ENCODE data around the gene ITGA11. TPM values are rescaled to one million over a fixed set of nuclear protein-coding genes. Genes with fewer than 3 reads are reported as not detected.

The ITGA11 gene
- total and polyA plus RNA-seq, 9 donors, result 1.2 to 34.5 (median 4.4) TPM

DNA sequence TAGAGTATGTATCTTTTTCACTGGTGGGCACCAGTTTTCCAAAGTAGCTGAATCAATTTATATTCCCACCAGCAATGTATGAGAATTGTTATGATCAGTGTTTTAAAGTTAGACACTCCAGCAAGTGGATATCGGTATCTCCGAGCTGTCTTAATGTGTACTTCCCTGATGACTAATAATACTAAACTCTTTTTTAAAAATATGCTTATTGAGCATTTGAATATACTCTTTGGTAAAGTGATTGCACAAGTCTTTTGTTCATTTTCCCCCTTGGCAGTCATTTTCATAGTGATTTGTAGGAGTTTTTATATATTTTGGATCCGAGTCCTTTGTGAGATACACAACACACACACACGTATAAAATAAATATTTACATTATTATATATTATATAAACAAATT, 166.9 kb downstream of the ITGA11 start:
- Histone ChIP-seq H3K4me1 (ENCODE audit: insufficient read depth) (no peaks in the 10 kb centered on the region), H3K4me3 (no peak overlapping the region), H3K36me3 (no peaks in the 10 kb centered on the region), H3K27ac (no peak overlapping the region), H3K9me3 (no peaks in the 10 kb centered on the region), H3K27me3 (peaks cover 3% of the 10 kb centered on the region)
- DNase-seq, result no peak
- TF ChIP-seq CTCF (IDR thresholded peaks at IDR 0.05), result no peak
- no peak for TF ChIP-seq EP300 (IDR thresholded peaks at IDR 0.05)
- TF ChIP-seq POLR2A (IDR thresholded peaks at IDR 0.05), result no peak
- WGBS, 3 donors, result 78 to 86% (median 86%) methylated on average over 4 of the region's 4 CpGs
- intact Hi-C loops (cut with DNase I), result no loop called here

DNA sequence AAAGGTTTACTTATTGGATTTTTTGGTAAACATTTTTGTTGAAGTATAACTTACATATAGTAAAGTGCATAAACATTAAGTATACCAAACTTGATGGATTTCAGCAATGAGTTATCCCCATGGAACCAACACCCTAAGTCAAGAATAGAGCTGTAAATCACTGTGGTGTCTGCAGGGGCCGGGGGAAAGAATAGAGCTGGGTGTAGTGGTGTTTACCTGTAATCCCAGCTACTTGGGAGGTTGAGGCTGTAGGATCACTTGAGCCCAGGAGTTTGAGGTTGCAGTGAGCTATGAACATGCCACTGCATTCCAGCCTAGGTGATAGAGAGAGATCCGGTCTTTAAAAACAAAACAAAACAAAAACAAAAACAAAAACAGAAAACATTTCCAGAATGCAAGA, 167.7 kb downstream of the ITGA11 start:
- no peak overlapping the region for H3K4me3 ChIP-seq
- no peaks in the 10 kb centered on the region for H3K36me3 ChIP-seq
- H3K4me1 ChIP-seq (ENCODE audit: insufficient read depth), result no peaks in the 10 kb centered on the region
- TF ChIP-seq POLR2A (IDR thresholded peaks at IDR 0.05) (no peak), CTCF (IDR thresholded peaks at IDR 0.05) (no peak), EP300 (IDR thresholded peaks at IDR 0.05) (no peak)
- 41 to 53% (median 43%) methylated on average over 2 of the region's 2 CpGs for WGBS, 3 donors
- H3K9me3 ChIP-seq, result no peaks in the 10 kb centered on the region
- intact Hi-C loops (cut with DNase I), result no loop called here
- DNase-seq, result no peak
- H3K27me3 ChIP-seq, result peaks cover 3% of the 10 kb centered on the region
- H3K27ac ChIP-seq, result no peak overlapping the region

- Histone ChIP-seq H3K9me3 (no peaks in the 10 kb centered on the region), H3K27ac (no peak overlapping the region), H3K4me1 (ENCODE audit: insufficient read depth) (no peaks in the 10 kb centered on the region), H3K36me3 (no peaks in the 10 kb centered on the region), H3K4me3 (no peak overlapping the region), H3K27me3 (peaks cover 3% of the 10 kb centered on the region)
- intact Hi-C loops (cut with DNase I), result no loop called here
- TF ChIP-seq POLR2A (IDR thresholded peaks at IDR 0.05), result no peak
- no peak for DNase-seq
- WGBS, 3 donors, result 41 to 46% (median 42%) methylated on average over 5 of the region's 5 CpGs
Observed at GRCh38 chr15:68262514-68263356, 169.2 kb downstream of the ITGA11 start.

- intact Hi-C loops (cut with DNase I), result no loop called here
- Histone ChIP-seq H3K27ac (no peak overlapping the region), H3K4me3 (no peak overlapping the region), H3K4me1 (ENCODE audit: insufficient read depth) (no peaks in the 10 kb centered on the region), H3K27me3 (peaks cover 3% of the 10 kb centered on the region), H3K36me3 (no peaks in the 10 kb centered on the region), H3K9me3 (no peaks in the 10 kb centered on the region)
- DNase-seq, result no peak
- TF ChIP-seq POLR2A (IDR thresholded peaks at IDR 0.05), result no peak
- TF ChIP-seq CTCF (IDR thresholded peaks at IDR 0.05), result no peak
- WGBS, 3 donors, result 96 to 97% (median 97%) methylated on average over 3 of the region's 3 CpGs
Observed at GRCh38 chr15:68261980-68262379, 170.0 kb downstream of the ITGA11 start.

DNA sequence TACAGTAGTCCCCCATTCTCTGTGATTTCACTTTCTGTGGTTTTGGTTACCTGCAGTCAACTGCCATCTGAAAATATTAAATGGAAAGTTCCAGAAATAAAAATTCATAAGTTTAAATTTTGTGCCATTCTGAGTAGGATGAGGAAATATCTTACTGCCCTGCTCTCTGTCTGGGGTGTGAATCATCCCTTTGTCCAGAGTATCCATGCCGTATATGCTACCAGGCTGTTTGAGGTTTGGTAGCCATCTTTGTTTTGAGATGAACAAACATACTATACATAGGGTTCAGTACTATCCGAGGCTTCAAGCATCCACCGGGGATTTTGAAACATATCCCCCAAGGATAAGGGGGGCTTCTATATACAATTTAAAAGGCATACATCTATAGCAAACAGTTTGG, 170.7 kb downstream of the ITGA11 start:
- intact Hi-C loops (cut with DNase I), result no loop called here
- Histone ChIP-seq H3K36me3 (no peaks in the 10 kb centered on the region), H3K27ac (no peak overlapping the region), H3K4me3 (no peak overlapping the region), H3K4me1 (ENCODE audit: insufficient read depth) (peaks cover 4% of the 10 kb centered on the region), H3K9me3 (no peaks in the 10 kb centered on the region), H3K27me3 (peaks cover 3% of the 10 kb centered on the region)
- WGBS, 3 donors, result 88 to 93% (median 93%) methylated on average over 3 of the region's 3 CpGs
- DNase-seq, result no peak
- no peak for TF ChIP-seq POLR2A (IDR thresholded peaks at IDR 0.05)
- no peak for TF ChIP-seq CTCF (IDR thresholded peaks at IDR 0.05)
- no peak for TF ChIP-seq EP300 (IDR thresholded peaks at IDR 0.05)

All from ovary (tissue), 9 donors.